Left lung (tissue), 10 donors: ENCODE results near the gene EXOC4. TPM values are rescaled to one million over a fixed set of nuclear protein-coding genes. Genes with fewer than 3 reads are reported as not detected.

Experiments used
- ATAC-seq: fragments of 200-7000 bp; cut with Tn5 transposase; one replicate; pipeline ENCODE4 v1.9.1; 2020; ENCODE audit warnings: moderate library complexity
- DNase-seq, 4 donors: peaks; one replicate each; pipeline ENCODE4 v3.0.0-alpha.2; 2013 to 2020
- H3K27ac ChIP-seq, 2 donors: fragments of 200-600 bp; sonication (generic) in 1 of 2; one replicate each; pipeline versions ENCODE4 v1.5.0 to v1.8.0; 2020 to 2021
- H3K27me3 ChIP-seq, 2 donors: fragments of 200-600 bp; sonication (generic) in 1 of 2; one replicate each; pipeline versions ENCODE4 v1.5.0 to v1.8.0; 2020 to 2021
- H3K36me3 ChIP-seq, 2 donors: fragments of 200-600 bp; sonication (generic) in 1 of 2; one replicate each; pipeline versions ENCODE4 v1.5.0 to v1.8.0; 2020 to 2021
- H3K4me1 ChIP-seq, 2 donors: fragments of 200-600 bp; one replicate each; pipeline ENCODE4 v1.8.0; 2021
- H3K4me3 ChIP-seq, 2 donors: fragments of 200-600 bp; sonication (generic) in 1 of 2; one replicate each; pipeline versions ENCODE4 v1.5.0 to v1.8.0; 2020 to 2021; ENCODE audit warnings: mild to moderate bottlenecking in 1 of 2
- H3K9me3 ChIP-seq, 2 donors: fragments of 200-600 bp; sonication (generic) in 1 of 2; one replicate each; pipeline versions ENCODE4 v1.5.0 to v1.8.0; 2020 to 2021
- intact Hi-C, 2 donors: fragments of 100-400 bp; cut with DNase I; formaldehyde crosslinking; loops; one replicate each; pipeline versions ENCODE4 v1.11.2 to v1.14.2; 2022
- polyA plus RNA-seq, 6 donors: library from polyadenylated mRNA; unstranded; fragments of 120-200 nt; gene quantifications; one replicate each; pipeline ENCODE4 v1.2.1, GENCODE V29; 2013; ENCODE audit not compliant: insufficient read length in 6 of 6
- total RNA-seq, 2 donors: library from RNA; stranded (reverse); fragmentation: NEBNext Ultra II Directional; extraction: Animal tissue kit (Norgen Biotek cat#: 25700); gene quantifications; one replicate each; pipeline ENCODE4 v1.2.1, GENCODE V29; 2021
- TF ChIP-seq, protein P1 (sequence below), 2 donors: fragments of 200-600 bp; sonication (generic) in 1 of 2; IDR thresholded peaks; one replicate each; pipeline versions ENCODE4 v1.5.0 to v1.8.0; 2021; ENCODE audit warnings: antibody characterized with exemption in 2 of 2
- donor health status: DM: no; HTN: yes; CAD: no.
- donor health status: DM: no; HTN: no; CAD: no.

EXOC4 gene
- total and polyA plus RNA-seq, 8 donors, result 52.5 to 79.4 (median 65.9) TPM

DNA sequence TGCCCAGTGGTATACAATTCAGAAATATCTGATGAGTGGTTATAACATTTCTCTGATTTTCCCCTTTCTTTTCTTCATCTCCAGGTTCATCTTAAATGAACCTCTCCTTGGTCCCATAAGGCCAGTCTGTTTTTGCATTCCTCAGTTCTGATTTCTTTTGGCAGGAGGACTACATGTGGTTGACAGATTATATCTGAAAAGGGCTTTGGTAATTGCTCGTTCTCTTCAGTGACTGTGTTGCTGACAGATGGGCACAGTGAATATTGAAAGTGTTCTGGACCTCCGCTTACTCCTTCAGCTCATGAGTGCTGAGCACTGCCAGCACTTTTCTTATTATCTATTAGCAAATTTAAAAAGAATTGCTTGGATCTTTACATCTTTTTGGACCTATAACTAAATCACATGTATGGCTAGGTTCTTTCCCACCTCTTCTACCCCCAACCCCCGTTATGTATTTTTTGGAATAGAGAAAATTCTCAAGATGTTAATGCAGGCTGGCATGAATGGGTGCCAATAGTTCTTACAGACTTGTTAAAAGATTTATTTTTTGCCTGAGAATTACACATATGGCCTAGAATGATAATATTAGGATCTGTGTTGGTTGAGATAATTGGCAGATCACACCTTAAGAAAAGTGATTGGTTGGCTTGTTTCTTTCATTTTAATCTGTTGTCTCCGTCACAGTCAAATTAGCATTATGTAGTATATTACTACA, 323.0 kb downstream of the EXOC4 start:
- intact Hi-C loops, result no loop called here
- H3K4me1 ChIP-seq, result no peaks in the 10 kb centered on the region
- ATAC-seq, result no peak
- no peak for DNase-seq
- H3K27ac ChIP-seq, result no peak overlapping the region
- TF ChIP-seq, protein P1, sequence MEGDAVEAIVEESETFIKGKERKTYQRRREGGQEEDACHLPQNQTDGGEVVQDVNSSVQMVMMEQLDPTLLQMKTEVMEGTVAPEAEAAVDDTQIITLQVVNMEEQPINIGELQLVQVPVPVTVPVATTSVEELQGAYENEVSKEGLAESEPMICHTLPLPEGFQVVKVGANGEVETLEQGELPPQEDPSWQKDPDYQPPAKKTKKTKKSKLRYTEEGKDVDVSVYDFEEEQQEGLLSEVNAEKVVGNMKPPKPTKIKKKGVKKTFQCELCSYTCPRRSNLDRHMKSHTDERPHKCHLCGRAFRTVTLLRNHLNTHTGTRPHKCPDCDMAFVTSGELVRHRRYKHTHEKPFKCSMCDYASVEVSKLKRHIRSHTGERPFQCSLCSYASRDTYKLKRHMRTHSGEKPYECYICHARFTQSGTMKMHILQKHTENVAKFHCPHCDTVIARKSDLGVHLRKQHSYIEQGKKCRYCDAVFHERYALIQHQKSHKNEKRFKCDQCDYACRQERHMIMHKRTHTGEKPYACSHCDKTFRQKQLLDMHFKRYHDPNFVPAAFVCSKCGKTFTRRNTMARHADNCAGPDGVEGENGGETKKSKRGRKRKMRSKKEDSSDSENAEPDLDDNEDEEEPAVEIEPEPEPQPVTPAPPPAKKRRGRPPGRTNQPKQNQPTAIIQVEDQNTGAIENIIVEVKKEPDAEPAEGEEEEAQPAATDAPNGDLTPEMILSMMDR (IDR thresholded peaks at IDR 0.05), result no peak
- no peaks in the 10 kb centered on the region for H3K27me3 ChIP-seq
- H3K9me3 ChIP-seq, result no peaks in the 10 kb centered on the region
- no peak overlapping the region for H3K4me3 ChIP-seq
- no peaks in the 10 kb centered on the region for H3K36me3 ChIP-seq

- Histone ChIP-seq H3K9me3 (no peaks in the 10 kb centered on the region), H3K36me3 (no peaks in the 10 kb centered on the region), H3K27me3 (no peaks in the 10 kb centered on the region), H3K27ac (no peak overlapping the region), H3K4me1 (no peaks in the 10 kb centered on the region), H3K4me3 (no peak overlapping the region)
- TF ChIP-seq, protein P1 (IDR thresholded peaks at IDR 0.05), result no peak
- no peak for ATAC-seq
- no peak for DNase-seq
- intact Hi-C loops, result no loop called here
Observed at GRCh38 chr7:133576612-133577168, 323.8 kb downstream of the EXOC4 start.

DNA sequence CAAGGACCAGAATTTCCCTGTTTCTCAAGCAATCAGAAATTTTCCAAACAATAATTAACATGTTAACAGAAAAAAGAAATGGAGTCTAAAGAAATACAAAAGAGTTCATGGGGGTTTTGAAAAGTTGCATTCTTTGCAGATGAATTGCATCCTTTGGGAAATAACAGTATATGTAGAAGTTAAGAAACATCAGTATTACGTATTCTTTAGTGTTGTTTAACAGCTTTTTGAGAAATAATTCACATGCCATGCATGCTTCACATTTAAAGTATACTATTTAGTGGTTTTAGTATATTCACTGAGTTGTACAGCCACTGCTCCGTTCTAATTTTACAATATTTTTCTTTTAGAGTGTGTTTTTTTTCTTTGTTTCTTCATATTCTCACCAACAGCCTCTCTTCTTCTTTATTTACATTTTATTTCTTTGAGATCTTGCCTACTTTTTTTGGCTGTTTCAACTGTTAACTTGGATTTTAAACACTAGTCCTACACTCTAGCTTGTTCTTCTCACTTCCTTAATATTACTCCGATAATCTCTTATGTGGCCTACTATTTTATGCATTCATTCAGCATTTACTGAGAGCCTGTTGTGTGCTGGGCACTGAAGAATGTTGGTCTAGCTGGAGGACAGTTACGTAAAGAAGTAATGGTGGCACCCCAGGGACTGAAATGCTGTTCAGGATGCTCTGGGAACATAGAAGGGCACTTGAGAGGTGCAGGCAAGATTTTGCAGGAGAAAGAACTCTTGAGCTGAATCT, 330.1 kb downstream of the EXOC4 start:
- no peak overlapping the region for H3K27ac ChIP-seq
- no peak overlapping the region for H3K4me3 ChIP-seq
- ATAC-seq, result no peak
- H3K36me3 ChIP-seq, result no peaks in the 10 kb centered on the region
- DNase-seq, result no peak
- H3K4me1 ChIP-seq, result no peaks in the 10 kb centered on the region
- intact Hi-C loops, result no loop called here
- H3K9me3 ChIP-seq, result no peaks in the 10 kb centered on the region
- H3K27me3 ChIP-seq, result no peaks in the 10 kb centered on the region
- TF ChIP-seq, protein P1 (IDR thresholded peaks at IDR 0.05), result no peak

- ATAC-seq (no peak), DNase-seq (no peak)
- Histone ChIP-seq H3K27ac (no peak overlapping the region), H3K4me3 (no peak overlapping the region), H3K36me3 (no peaks in the 10 kb centered on the region), H3K9me3 (no peaks in the 10 kb centered on the region), H3K4me1 (no peaks in the 10 kb centered on the region), H3K27me3 (no peaks in the 10 kb centered on the region)
- intact Hi-C loops, result no loop called here
- TF ChIP-seq, protein P1 (IDR thresholded peaks at IDR 0.05), result no peak
Observed at GRCh38 chr7:133583545-133584171, 330.8 kb downstream of the EXOC4 start.
